H54 (cell line): ENCODE measurements around the gene MYH10.
"Not testable (repeated sequence)": the region's sequence is repeated elsewhere in the genome, so short reads cannot be mapped to it uniquely, and the experiment has no call there.

Experiments used
- DNase-seq: peaks from one replicate; pipeline ENCODE4 v3.0.0; 2011; ENCODE audit warnings: low spot score, mixed read lengths; ENCODE audit not compliant: insufficient read length
- FAIRE-seq: peaks from 3 replicates; lab custom pipeline; 2011; peaks lifted over from hg19 to GRCh38; lab: Jason Lieb, UNC
- POLR2A ChIP-seq: IDR thresholded peaks from 2 replicates; pipeline ENCODE4 v1.6.1; 2011; ENCODE audit warnings: low read depth, mild to moderate bottlenecking, low read length

MYH10 gene

GRCh38 chr17:8630227-8630801, at the start of gene MYH10:
TSS of gene MYH10 (minus strand) at chr17:8630725. CDS start at chr17:8623246, 7,479 bp downstream.
- DNase-seq, result no peak
- no peak for FAIRE-seq
- peak; percentile 30; the same call in 1 of the 2 replicates for TF ChIP-seq POLR2A

DNA sequence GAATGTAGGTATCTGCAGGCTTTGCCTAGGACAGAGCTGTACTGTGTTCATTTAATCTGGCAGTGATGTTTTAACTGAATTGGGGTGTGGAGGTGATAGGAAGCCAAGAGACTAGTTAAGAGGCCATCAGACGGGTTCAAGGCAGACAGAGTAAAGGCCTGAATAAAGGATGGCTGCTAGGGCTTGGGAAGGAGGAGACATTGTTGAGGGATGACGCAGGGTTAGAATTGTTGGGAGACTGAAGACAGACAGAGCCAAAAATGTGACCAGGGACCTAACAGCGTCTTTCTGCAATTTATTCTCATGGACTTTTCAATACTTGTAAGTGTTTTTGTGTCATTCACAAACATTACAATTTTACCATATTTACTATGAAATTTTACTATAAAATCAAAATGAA, 48.6 kb upstream of the MYH10 start:
- FAIRE-seq, result no peak
- no peak for DNase-seq
- TF ChIP-seq POLR2A, result no peak

DNA sequence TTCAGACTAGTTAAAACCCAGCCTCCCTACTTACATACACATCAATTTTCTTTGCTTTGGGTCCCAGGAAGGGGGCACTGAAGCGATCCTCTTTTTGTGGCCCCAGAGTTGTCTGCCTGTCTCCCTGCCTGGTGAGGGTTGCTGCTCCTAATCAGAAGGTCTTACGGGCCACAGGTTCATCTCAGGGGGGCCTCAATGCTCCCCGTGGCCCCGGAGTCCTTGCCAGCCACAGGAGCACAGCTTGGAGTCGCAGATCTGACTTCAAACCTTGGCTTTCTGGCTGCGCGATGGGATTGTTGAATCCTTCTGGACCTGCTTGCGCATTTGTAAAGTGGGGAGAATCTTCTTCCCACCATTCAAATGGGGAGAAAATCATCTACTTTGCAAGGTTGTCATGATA, 44.8 kb upstream of the MYH10 start:
- FAIRE-seq (no peak), DNase-seq (no peak)
- no peak for TF ChIP-seq POLR2A

DNA sequence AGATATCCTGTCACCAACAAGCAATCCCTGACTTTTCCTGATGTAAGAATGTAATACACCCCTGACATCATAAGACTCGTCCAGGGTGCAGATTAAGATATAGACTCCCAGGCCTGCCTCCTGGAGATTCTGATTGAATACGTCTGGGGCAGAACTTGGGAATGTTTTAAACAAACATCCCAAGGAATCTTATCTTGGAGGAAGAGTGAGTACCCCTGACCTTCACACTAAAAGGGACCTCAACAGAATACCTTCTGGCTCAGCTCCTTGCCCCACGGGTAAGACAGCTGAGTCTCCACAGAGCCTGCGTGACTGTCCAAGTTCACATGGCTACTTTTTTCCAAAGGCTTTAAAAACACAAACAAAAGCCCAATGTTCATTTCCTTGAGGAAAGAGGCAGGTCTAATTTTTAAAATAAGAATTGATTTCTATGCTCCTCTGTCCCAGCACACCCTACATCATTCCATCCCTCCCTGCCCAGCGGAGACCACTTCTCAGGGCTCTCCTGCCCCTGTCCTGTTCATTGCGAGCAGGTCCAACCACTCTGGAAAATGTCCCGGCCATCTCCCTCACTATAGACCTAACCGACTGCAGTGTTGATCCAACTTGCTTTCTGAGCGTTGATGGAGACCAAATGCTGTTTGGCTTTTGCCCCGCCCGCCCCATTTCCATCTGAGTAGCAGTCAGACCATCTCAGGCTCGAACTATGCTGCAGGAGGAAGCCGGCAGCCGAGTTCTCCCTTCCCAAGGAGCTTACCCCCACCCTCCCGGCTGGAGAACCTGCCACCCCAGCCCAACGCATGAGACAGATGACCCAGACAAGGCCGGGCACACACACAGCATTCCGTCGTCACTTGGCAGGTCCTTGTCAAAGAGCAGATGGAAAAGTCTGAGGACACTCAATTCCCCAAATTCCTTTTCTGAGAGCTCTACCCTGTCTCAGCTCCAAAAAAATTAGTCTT, 44.1 kb upstream of the MYH10 start:
- no peak for FAIRE-seq

DNA sequence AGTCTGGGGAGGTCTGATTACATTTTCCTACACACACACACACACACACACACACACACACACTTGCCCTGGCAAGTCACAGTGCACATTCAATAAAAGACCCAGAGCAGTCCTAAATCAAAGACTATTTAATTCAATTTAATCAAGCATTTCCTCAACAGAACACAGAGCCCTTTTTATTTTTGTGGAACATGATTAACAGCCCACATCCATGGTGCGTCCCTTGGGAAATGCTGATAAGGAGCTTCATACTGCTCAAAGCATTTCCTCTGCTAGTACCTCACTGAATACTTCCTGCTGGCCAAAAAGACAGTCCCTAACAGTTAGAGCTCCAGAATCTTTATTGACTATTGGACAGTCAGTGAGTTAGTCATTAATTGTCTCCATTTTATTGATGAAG, 43.1 kb upstream of the MYH10 start:
- FAIRE-seq (no peak), DNase-seq (no peak)
- no peak for TF ChIP-seq POLR2A

More for the DNA sequence above, 44.1 kb upstream of the MYH10 start:
- no peak for DNase-seq
- no peak for TF ChIP-seq POLR2A

DNA sequence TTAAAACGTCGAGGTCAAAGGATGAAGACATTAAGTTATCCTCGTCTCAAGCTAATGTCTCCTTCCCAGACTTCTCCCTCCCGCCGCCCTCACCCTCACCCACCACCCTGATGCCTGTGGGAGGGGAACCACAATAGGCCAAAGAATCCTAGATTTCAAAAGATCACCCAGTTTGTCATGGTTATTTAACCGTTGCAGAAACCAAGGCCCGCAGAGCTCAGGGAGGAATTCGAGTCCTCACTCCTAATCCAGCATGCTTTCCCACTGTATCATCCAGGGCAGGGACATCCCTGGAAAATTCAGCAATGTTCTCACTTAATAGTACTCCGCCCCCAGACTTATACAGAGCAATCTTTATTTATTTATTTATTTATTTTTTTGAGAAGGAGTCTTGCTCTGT, 41.8 kb upstream of the MYH10 start:
- FAIRE-seq, result no peak
- no peak for TF ChIP-seq POLR2A
- DNase-seq, result no peak

DNA sequence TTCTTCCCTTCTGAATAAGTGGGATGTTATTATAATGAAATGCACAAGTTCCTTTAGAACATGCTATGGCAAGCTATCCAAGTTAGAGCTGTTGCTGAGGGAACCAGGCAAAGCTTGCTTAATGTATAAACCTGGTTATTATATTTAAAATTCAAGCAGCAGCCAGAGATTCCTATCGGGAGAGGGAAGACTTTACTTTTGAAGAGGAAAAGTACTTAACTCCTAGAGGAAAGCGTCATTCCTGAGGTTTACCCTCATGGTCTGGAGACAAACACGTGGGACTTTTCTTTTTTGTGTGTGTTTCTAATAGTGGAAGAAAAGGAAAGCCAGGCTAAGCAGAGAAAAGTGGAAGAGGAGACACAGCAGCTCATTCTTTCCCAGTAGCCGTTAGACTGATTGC, 39.9 kb upstream of the MYH10 start:
- TF ChIP-seq POLR2A, result no peak
- DNase-seq (no peak), FAIRE-seq (no peak)

DNA sequence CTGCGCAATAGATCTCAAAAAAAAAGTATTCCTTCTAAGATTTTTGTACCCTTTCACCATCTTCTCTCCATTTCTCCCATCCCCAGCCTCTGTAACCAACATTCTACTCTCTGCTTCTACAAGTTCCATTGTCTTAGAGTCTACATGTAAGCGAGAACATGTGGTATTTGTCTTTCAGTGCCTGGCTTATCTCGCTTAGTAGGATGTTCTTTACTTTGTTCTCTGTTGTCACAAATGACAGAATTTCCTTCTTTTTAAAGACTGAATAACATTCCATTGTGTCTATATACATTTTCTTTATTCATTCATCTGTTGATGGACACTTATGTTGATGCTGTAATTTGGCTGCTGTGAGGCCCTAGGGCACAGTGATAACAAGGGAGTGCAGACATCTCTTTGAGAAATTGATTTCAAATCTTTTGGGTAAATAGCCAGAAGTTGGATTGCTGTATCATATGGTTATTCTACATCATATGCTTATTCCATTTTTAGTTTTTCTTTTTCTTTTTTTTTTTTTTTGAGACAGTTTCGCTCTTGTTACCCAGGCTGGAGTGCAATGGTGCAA, 37.7 kb upstream of the MYH10 start:
- DNase-seq (no peak), FAIRE-seq (no peak)
- no peak for TF ChIP-seq POLR2A

GRCh38 chr17:8667421-8667820, 36.9 kb upstream of the MYH10 start:
- no peak for TF ChIP-seq POLR2A
- DNase-seq (no peak), FAIRE-seq (no peak)

DNA sequence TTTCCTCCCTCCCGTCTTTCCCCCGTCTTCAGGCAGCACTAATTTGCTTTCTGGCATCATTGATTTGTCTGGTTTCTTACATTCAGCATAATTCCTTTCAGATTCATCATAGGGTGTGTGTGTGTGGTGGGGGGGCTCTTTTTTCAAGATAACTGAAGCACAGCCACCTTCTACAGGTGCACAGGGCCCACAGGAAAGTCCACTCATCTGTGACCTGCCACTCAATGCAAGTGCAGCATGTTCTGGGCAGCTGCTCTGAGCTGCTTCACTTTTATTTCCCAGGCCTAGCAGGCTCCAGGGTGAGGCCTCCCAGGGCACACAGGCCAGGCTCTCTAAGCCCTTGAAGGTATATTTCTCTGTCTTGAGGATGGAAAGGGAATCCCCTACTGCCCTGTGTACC, 35.2 kb upstream of the MYH10 start:
- DNase-seq (no peak), FAIRE-seq (no peak)
- no peak for TF ChIP-seq POLR2A

DNA sequence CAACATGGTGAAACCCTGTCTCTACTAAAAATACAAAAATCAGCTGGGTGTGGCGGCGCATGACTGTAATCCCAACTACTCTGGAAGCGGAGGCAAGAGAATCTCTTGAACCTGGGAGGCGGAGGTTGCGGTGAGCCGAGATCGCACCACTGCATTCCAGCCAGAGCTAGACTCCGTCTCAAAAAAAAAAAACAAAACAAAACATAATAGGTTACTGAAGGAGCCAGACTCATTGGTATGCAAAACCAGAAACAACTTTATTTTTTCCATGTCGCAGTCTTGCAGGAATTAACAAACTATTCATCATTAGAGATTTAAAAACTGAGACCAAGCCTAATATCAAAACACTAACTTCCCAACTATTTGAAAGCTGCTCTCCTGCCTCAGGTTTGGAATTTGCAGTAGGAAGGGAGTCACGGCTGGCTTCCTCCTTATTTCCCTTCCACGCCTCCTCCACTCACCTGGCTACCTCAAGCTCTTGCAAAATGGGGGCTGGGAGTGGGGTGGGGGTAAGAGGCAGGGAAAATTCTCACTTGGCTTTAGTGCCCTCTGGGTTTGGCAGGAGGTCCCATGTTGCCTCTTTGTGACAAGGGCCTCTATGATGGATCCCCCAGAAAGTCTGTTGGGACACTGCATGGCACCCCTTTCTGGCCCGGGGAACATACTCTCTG, 34.1 kb upstream of the MYH10 start:
- DNase-seq (no peak), FAIRE-seq (no peak)
- TF ChIP-seq POLR2A, result no peak

DNA sequence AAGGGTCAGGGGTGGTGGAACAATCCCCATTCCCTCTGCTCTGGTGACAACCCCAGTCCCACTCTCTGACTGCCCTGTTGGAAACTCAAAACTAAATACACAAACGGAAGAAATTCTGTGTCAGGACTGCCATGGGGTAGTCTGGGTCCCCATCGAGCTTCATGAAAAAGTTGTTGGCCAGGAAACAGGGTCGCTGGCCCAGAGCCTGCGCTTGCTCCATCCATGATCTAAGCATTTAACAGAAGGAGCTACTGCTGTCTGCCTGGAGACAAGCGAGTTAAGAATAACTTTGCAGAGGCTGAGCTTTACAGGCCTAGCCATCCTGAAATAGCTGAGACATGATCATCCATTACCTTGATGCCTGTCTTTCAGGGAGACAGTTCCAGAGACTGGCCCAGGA, 32.4 kb upstream of the MYH10 start:
- no peak for FAIRE-seq
- TF ChIP-seq POLR2A, result no peak
- DNase-seq, result no peak

DNA sequence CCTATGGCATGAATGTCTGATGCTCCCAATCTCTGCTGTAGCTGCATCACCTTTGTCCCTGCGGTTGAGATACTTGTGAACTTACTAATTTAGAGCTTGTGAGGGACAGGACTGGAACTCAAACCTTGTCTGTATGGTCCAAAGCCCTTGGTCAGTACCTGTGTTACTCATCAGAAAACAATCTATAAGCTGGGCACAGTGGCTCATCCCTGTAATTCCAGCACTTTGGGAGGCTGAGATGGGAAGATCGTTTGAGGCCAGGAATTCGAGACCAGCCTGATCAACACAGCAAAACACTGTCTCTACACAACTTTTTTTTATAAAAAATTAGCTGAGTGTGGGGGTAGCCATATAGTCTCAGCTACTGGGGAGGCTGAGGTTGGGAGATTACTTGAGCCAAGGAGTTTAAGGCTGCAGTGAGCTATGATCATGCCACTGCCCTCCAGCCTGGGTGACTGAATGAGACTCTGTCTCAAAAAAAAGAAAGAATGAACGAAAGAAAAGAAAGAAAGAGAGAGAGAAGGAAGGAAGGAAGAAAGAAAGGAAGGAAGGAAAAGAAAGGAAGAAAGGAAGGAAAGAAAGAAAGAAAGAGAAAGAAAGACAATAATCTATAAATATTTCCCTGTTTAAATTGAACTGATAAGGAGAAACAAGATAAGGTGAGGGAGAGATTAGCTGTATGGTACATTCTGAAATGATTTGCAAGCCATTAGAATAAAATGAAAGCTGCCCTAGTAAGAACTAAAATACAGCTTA, 31.7 kb upstream of the MYH10 start:
- FAIRE-seq (no peak), DNase-seq (no peak)
- no peak for TF ChIP-seq POLR2A

DNA sequence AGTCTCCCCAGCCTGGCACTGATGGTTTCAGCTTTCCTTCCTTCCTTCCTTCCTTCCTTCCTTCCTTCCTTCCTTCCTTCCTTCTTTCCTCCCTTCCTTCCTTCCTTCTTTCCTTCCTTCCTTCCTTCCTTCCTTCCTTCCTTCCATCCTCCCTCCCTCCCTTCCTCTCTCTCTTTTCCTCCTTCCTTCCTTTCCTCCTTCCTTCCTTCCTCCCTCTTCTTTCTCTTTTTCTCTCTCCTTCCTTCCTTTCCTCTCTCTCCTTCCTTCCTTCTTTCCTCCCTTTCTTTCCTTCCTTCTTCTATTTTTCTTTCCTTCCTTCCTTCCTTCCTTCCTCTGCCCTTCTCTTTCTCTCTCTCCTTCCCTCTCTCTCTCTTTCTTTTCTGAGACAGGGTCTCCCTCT, 30.2 kb upstream of the MYH10 start:
- not testable (repeated sequence) for FAIRE-seq, DNase-seq
